Esophagus (tissue), 2 donors: ENCODE results near the gene CROCC. TPM values are rescaled to one million over a fixed set of nuclear protein-coding genes. Genes with fewer than 3 reads are reported as not detected.
"Not testable (repeated sequence)": the region's sequence is repeated elsewhere in the genome, so short reads cannot be mapped to it uniquely, and the experiment has no call there.

ENCODE experiments used
- H3K27ac ChIP-seq, 2 donors: one replicate each; pipeline ENCODE4 v1.5.1; 2013; ENCODE audit warnings: low read depth in 2 of 2, mild to moderate bottlenecking in 2 of 2, inconsistent platforms in 1 of 2, low read length in 1 of 2, moderate library complexity in 1 of 2
- H3K27me3 ChIP-seq, 2 donors: one replicate each; pipeline ENCODE4 v1.6.1; 2013; ENCODE audit warnings: low read length in 2 of 2, control low read depth in 1 of 2, mild to moderate bottlenecking in 1 of 2; ENCODE audit not compliant: insufficient read depth in 2 of 2, control insufficient read depth in 1 of 2
- H3K36me3 ChIP-seq, 2 donors: one replicate each; pipeline ENCODE4 v1.6.1; 2013; ENCODE audit warnings: low read length in 1 of 2; ENCODE audit not compliant: control insufficient read depth in 2 of 2, insufficient read depth in 2 of 2
- H3K4me1 ChIP-seq, 2 donors: one replicate each; pipeline ENCODE4 v1.6.1; 2013; ENCODE audit warnings: low read length in 1 of 2; ENCODE audit not compliant: control insufficient read depth in 2 of 2, insufficient read depth in 2 of 2
- H3K4me3 ChIP-seq, 2 donors: one replicate each; pipeline ENCODE4 v1.5.1; 2013; ENCODE audit warnings: low read length in 2 of 2, mild to moderate bottlenecking in 2 of 2, low read depth in 1 of 2, moderate library complexity in 1 of 2
- H3K9me3 ChIP-seq, 2 donors: one replicate each; pipeline ENCODE4 v1.6.1; 2013; ENCODE audit warnings: mild to moderate bottlenecking in 2 of 2, low read depth in 1 of 2, low read length in 1 of 2, moderate library complexity in 1 of 2; ENCODE audit not compliant: control insufficient read depth in 2 of 2, insufficient read depth in 1 of 2
- WGBS, 2 donors: extraction: QIAGEN DNeasy Blood & Tissue Kit; methylation state at CpG; one replicate each; pipeline ENCODE4 v1.1.7; 2013; 5-methylcytosine and 5-hydroxymethylcytosine counted together
- polyA plus RNA-seq, 2 donors: library from polyadenylated mRNA; stranded (reverse); fragments of 200-250 nt; gene quantifications; one replicate each; pipeline ENCODE4 v1.2.3, GENCODE V29; 2013
- donor health status: healthy with polysubstance abuse.
- donor health status: Bipolar disorder and iron deficiency.

The CROCC gene
- polyA plus RNA-seq, 2 donors = 15.5 to 64.1 TPM

DNA sequence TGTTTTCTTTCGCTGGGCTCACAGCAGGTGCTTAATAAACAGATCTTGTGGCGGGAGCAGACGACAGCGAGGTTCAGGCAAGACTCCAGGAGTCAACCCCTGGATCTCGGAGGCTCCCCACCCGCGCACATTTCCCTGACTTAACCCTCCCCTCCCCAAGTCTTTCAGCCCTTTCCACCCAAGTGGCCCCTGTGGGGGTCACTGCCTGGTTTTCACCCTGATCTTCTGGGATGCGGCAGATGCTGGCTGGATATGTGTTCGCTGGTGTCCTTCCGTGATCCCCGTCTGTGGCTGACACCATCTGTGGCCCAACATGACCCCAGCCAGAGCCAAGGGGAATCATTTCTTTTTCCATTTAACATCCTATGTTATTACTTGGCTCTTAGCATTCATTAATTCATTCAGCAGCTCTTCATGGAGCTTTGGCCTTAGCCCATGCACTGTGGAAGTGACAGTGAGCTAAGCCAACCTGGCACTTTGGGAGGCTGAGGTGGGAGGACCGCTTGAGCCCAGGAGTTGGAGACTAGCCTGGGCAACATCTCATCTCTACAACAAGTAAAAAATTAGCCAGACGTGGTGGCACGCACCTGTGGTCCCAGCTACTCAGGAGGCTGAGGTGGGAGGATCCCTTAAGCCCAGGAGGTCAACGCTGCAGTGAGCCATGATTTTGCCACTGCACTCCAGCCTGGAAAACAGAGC lies 6.7 kb upstream of the CROCC start:
- H3K4me3 ChIP-seq, H3K27me3 ChIP-seq, H3K9me3 ChIP-seq, H3K36me3 ChIP-seq, H3K4me1 ChIP-seq: not testable (repeated sequence)
- H3K27ac ChIP-seq = peak overlapping the region in 1 of 2 donors; percentile 38
- WGBS, 2 donors = 42 to 48% methylated on average over 15 of the region's 15 CpGs

DNA sequence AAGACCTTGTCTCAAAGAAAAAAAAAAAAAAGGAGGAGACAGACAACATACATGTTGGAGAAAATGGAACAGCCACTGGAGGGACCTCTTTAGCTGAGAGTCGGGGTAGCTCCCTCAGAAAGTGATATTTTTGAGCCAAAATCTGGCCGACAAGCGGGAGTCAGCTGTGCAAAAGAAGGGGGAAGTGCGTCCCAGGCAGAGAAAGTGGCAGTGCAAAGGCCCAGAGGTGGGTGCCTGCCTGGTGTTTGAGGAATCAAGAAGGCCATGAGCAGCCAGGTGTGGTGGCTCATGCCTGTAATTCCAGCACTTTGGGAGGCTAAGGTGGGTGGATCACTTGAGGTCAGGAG lies 6.1 kb upstream of the CROCC start:
- Histone ChIP-seq H3K9me3 (no peaks in the 10 kb centered on the region), H3K27me3 (no peaks in the 10 kb centered on the region), H3K4me3 (no peak overlapping the region), H3K36me3 (no peaks in the 10 kb centered on the region), H3K27ac (no peak overlapping the region), H3K4me1 (peaks cover 0 to 3% of the 10 kb centered on the region in 2 donors)
- WGBS, 2 donors = 74 to 77% methylated on average over 4 of the region's 4 CpGs

GRCh38 chr1:16916036-16916880 lies 5.5 kb upstream of the CROCC start:
- 65 to 78% methylated on average over 10 of the region's 10 CpGs for WGBS, 2 donors
- H3K27me3 ChIP-seq, H3K27ac ChIP-seq: not testable (repeated sequence)

GRCh38 chr1:16918371-16918770 lies 3.4 kb upstream of the CROCC start:
- Histone ChIP-seq H3K27ac (no peak overlapping the region), H3K9me3 (no peaks in the 10 kb centered on the region), H3K4me1 (peaks cover 2 to 10% of the 10 kb centered on the region in 2 donors), H3K36me3 (no peaks in the 10 kb centered on the region), H3K4me3 (no peak overlapping the region), H3K27me3 (no peaks in the 10 kb centered on the region)
- 65 to 86% methylated on average over 3 of the region's 3 CpGs for WGBS, 2 donors

More at GRCh38 chr1:16916036-16916880, 5.5 kb upstream of the CROCC start:
- H3K4me1 ChIP-seq, H3K9me3 ChIP-seq, H3K4me3 ChIP-seq, H3K36me3 ChIP-seq: not testable (repeated sequence)

DNA sequence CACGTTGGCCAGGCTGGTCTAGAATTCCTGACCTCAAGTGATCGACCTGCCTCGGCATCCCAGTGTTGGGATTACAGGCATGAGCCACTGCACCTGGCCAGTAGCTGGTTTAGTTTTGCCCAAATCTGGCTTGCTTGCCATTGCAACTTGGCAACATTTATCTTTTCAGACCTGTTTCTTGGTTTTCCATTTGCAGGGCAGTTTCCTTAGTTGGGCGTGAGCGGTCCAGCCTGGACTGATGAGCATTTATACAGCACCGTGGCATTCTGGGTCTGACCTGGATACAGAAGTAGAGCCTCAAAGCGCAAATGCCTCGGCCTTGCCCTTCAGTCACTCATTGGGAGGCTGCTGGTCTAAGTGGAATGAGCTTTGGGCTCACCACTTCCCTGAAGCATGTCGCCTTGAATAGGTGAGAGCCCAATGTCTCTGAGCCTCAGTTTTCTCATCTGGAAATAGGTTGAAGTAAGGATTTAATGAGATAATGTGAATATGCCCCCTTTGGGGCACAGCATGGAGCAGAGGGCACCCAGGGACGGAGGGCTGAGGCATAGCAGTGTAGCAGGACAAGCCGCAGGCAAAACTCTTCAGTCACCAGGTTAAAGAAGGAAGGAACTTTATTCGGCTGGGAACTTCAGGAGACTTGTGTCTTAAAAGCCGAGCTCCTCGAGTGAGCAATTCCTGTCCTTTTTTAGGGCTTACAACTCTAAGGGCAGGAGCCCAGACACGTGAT lies 2.6 kb upstream of the CROCC start:
- WGBS, 2 donors = 90 to 91% methylated on average over 15 of the region's 15 CpGs
- not testable (repeated sequence) for H3K27me3 ChIP-seq, H3K4me3 ChIP-seq, H3K9me3 ChIP-seq, H3K27ac ChIP-seq, H3K36me3 ChIP-seq, H3K4me1 ChIP-seq

DNA sequence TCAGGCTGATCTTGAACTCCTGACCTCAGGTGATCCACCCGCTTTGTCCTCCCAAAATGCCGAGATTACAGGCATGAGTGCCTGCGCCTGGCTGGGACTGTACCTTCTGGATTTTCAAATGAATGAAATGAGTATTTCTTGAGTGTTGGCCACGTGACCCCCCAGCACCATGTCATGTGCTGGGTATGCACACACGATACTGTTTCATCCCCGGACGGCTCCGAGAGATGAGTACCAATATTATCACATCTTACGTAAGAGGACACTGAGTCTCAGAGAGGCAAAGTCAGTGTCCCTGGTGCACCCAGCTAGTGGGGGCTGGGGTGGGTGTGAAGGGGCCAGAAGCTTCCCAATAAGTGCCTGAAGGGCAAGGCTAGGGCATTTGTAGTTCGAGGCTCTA lies 780 bp upstream of the CROCC start:
- no peaks in the 10 kb centered on the region for H3K9me3 ChIP-seq
- H3K4me3 ChIP-seq = no peak overlapping the region
- H3K36me3 ChIP-seq = no peaks in the 10 kb centered on the region
- no peaks in the 10 kb centered on the region for H3K27me3 ChIP-seq
- H3K27ac ChIP-seq = no peak overlapping the region
- peaks cover 5 to 26% of the 10 kb centered on the region in 2 donors for H3K4me1 ChIP-seq
- 89 to 90% methylated on average over 10 of the region's 10 CpGs for WGBS, 2 donors

- 90 to 91% methylated on average over 10 of the region's 10 CpGs for WGBS, 2 donors
- H3K4me1 ChIP-seq = peaks cover 12 to 32% of the 10 kb centered on the region in 2 donors
- H3K36me3 ChIP-seq = peaks cover 0 to under 1% of the 10 kb centered on the region in 2 donors
- no peak overlapping the region for H3K27ac ChIP-seq
- H3K27me3 ChIP-seq = no peaks in the 10 kb centered on the region
- H3K4me3 ChIP-seq = no peak overlapping the region
- no peaks in the 10 kb centered on the region for H3K9me3 ChIP-seq
These were observed 735 bp downstream of the CROCC start for GRCh38 chr1:16922466-16922865.

DNA sequence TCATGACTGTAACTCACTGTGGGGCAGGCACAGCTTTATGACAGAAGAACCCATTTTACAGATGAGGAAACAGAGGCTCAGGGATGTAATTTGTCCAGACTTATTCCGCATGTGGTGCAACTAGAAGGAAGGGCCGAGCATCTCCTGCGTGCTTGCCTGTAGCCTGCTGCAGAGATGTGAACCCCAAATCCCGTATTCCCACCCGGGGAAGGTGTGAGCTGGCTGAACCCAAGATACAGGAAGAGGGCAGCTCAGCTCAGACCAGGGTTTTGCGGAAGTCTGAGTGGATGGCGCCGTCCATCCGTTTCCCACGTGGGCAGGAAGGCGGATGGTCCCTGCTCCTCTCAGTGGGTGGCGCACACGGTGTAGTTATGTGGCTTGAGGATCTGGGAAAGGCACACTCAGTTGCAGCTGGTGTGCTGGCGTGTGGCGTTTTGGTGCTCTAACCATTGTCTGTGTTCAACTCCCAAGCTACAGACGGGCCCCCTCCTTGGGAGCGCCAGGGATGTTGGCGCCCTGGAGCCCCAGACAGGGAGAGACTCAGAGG lies 1.2 kb downstream of the CROCC start:
- no peak overlapping the region for H3K27ac ChIP-seq
- H3K4me3 ChIP-seq = no peak overlapping the region
- H3K9me3 ChIP-seq = no peaks in the 10 kb centered on the region
- WGBS, 2 donors = 77 to 88% methylated on average over 18 of the region's 18 CpGs
- H3K27me3 ChIP-seq = no peaks in the 10 kb centered on the region
- peaks cover 12 to 32% of the 10 kb centered on the region in 2 donors for H3K4me1 ChIP-seq
- peaks cover 0 to 2% of the 10 kb centered on the region in 2 donors for H3K36me3 ChIP-seq

DNA sequence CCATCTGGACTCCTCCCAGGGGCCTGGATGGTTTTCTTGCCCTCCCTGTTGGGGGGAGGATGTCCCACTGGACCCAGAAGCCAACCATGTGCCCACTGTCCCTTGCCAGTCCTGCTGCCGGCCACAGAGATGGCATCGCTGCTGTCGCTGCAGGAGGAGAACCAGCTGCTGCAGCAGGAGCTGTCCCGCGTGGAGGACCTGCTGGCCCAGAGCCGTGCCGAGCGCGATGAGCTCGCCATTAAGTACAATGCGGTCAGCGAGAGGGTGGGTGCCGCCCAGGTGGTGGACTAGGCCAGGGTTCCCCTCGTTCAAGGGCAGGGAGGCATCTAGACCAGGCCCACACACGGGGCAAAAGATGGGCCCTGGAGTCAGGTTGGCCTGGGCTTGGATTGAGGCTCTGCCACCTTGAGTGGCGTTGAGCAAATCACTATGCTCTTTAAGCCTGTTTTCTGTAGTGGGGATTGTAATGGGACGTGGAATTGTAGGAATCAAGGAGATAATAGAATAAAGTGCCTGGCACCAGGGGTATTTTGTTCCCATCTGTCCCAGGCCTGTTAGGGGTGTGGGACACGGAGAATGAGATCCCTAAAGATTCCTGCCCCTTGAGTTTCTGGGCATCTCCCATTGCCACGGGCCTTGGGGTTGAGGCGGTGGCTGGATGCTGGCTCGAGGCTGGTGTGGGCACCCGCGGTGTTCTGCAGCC lies 2.6 kb downstream of the CROCC start:
- 78 to 81% methylated on average over 23 of the region's 23 CpGs for WGBS, 2 donors
- Histone ChIP-seq H3K27me3 (no peaks in the 10 kb centered on the region), H3K4me1 (peaks cover 12 to 32% of the 10 kb centered on the region in 2 donors), H3K4me3 (no peak overlapping the region), H3K9me3 (no peaks in the 10 kb centered on the region), H3K27ac (peak overlapping the region; percentile 80 to 85), H3K36me3 (peaks cover 0 to 2% of the 10 kb centered on the region in 2 donors)
